ENCODE measurements around the gene SLC25A42.
A peak's percentile ranks its signal among the peaks of the same experiment; 100 is the strongest.

The SLC25A42 gene

GRCh38 chr19:19059018-19059836, 4.6 kb upstream of the SLC25A42 start:
- intact Hi-C loops (cut with DNase I; ENCODE audit: low total_unique reads), result no loop called here
- no peak overlapping the region for H3K27ac ChIP-seq
- H3K9me3 ChIP-seq, result no peaks in the 10 kb centered on the region
- no peak for DNase-seq
- TF ChIP-seq CTCF (IDR thresholded peaks at IDR 0.05), result no peak
- H3K36me3 ChIP-seq, result peaks cover 10 to 58% (median 23%) of the 10 kb centered on the region in 3 donors
- no peaks in the 10 kb centered on the region for H3K27me3 ChIP-seq
- no peak overlapping the region for H3K4me3 ChIP-seq
- peaks cover 0 to 8% (median 5%) of the 10 kb centered on the region in 4 donors for H3K4me1 ChIP-seq

- H3K27ac ChIP-seq, result no peak overlapping the region
- H3K4me1 ChIP-seq, result peaks cover 0 to 16% (median 11%) of the 10 kb centered on the region in 4 donors
- peaks cover 4 to 50% (median 15%) of the 10 kb centered on the region in 3 donors for H3K36me3 ChIP-seq
- intact Hi-C loops (cut with DNase I; ENCODE audit: low total_unique reads), result no loop called here
- H3K27me3 ChIP-seq, result no peaks in the 10 kb centered on the region
- no peak for DNase-seq
- no peaks in the 10 kb centered on the region for H3K9me3 ChIP-seq
- no peak overlapping the region for H3K4me3 ChIP-seq
- TF ChIP-seq CTCF (IDR thresholded peaks at IDR 0.05), result no peak
These were observed 3.8 kb upstream of the SLC25A42 start for GRCh38 chr19:19059837-19060611.

GRCh38 chr19:19061506-19061905, 2.3 kb upstream of the SLC25A42 start:
- no peak for TF ChIP-seq CTCF (IDR thresholded peaks at IDR 0.05)
- no peak for DNase-seq
- no peak overlapping the region for H3K4me3 ChIP-seq
- H3K27me3 ChIP-seq, result no peaks in the 10 kb centered on the region
- peaks cover 0 to 25% (median 17%) of the 10 kb centered on the region in 4 donors for H3K4me1 ChIP-seq
- intact Hi-C loops (cut with DNase I; ENCODE audit: low total_unique reads), result no loop called here
- no peak overlapping the region for H3K27ac ChIP-seq
- peaks cover 0 to 37% (median 8%) of the 10 kb centered on the region in 3 donors for H3K36me3 ChIP-seq
- H3K9me3 ChIP-seq, result no peaks in the 10 kb centered on the region

GRCh38 chr19:19062454-19063182, 1.2 kb upstream of the SLC25A42 start:
- H3K36me3 ChIP-seq, result peaks cover 0 to 25% (median 4%) of the 10 kb centered on the region in 3 donors
- no peak for TF ChIP-seq CTCF (IDR thresholded peaks at IDR 0.05)
- H3K27me3 ChIP-seq, result no peaks in the 10 kb centered on the region
- intact Hi-C loops (cut with DNase I; ENCODE audit: low total_unique reads), result no loop called here
- no peak for DNase-seq
- peak overlapping the region; percentile 80 to 85 for H3K27ac ChIP-seq
- peak overlapping the region; percentile 46 to 85 for H3K4me3 ChIP-seq
- H3K4me1 ChIP-seq, result peaks cover 0 to 25% (median 17%) of the 10 kb centered on the region in 4 donors
- no peaks in the 10 kb centered on the region for H3K9me3 ChIP-seq

- H3K27ac ChIP-seq, result peak overlapping the region; percentile 85
- peaks cover 0 to 12% (median 0%) of the 10 kb centered on the region in 3 donors for H3K36me3 ChIP-seq
- peaks cover 0 to 33% (median 25%) of the 10 kb centered on the region in 4 donors for H3K4me1 ChIP-seq
- no peak for TF ChIP-seq CTCF (IDR thresholded peaks at IDR 0.05)
- H3K27me3 ChIP-seq, result no peaks in the 10 kb centered on the region
- intact Hi-C loops (cut with DNase I; ENCODE audit: low total_unique reads), result no loop called here
- H3K9me3 ChIP-seq, result no peaks in the 10 kb centered on the region
- H3K4me3 ChIP-seq, result peak overlapping the region; percentile 85 to 90
- DNase-seq, result peak in 1 of 2 donors; percentile 35
These were observed 416 bp downstream of the SLC25A42 start for GRCh38 chr19:19064098-19064722.
